Measurements from ENCODE around the gene ECD.

The ECD gene

GRCh38 chr10:73167783-73168464 lies at the start of gene ECD, which contains the start of gene FAM149B1:
Gene ECD, minus strand, starts transcription at chr10:73168008. Its CDS starts 4,071 bp downstream, at chr10:73163937.
Gene FAM149B1, plus strand, starts transcription at chr10:73168119. Its CDS starts 221 bp downstream, at chr10:73168340.
- peak; percentile 86 for DNase-seq (ENCODE audit: low read depth)

- DNase-seq (ENCODE audit: low read depth): no peak
Observed at GRCh38 chr10:73215749-73216148, 47.9 kb upstream of the ECD start.

- no peak for DNase-seq (ENCODE audit: low read depth)
Observed at GRCh38 chr10:73211106-73211811, 43.5 kb upstream of the ECD start.

DNA sequence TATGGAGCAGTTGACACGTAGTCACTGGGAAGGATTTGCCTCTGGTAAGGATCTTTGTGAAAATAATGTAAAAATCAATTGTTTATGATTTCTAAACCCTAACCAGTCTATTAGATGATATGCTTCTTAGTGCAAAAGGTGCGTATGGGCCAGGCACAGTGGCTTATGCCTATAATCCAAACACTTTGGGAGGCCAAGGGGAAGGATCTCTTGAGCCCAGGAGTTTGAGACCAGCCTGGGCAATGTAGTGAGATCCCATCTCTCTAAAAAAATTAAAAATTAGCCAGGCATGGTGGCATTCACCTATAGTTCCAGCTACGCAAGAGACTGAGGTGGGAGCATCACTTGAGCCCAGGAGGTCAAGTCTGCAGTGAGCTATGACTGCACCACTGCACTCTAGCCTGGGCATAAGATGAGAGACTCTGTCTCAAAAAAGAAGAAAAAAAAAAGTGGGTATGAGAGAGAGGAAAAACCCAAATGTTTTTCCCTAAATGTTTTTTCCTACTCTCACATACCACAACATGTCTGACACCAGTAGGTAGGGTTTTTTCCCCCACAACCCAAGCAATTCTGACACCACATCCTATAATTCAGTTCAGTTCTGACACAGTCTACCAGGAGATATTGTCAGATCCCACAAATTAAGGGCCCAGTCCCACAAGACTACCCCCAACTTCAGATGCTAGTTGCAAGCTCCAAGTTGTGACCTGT lies 42.7 kb upstream of the ECD start:
- DNase-seq (ENCODE audit: low read depth): no peak

GRCh38 chr10:73209705-73210104 lies 41.9 kb upstream of the ECD start:
- no peak for DNase-seq (ENCODE audit: low read depth)

- no peak for DNase-seq (ENCODE audit: low read depth)
Observed at GRCh38 chr10:73207883-73208282, 40.1 kb upstream of the ECD start.

- no peak for DNase-seq (ENCODE audit: low read depth)
Observed at GRCh38 chr10:73206385-73206784, 38.6 kb upstream of the ECD start.

- no peak for DNase-seq (ENCODE audit: low read depth)
Observed at GRCh38 chr10:73205890-73206289, 38.1 kb upstream of the ECD start.

GRCh38 chr10:73205081-73205480 lies 37.3 kb upstream of the ECD start:
- DNase-seq (ENCODE audit: low read depth): no peak

DNA sequence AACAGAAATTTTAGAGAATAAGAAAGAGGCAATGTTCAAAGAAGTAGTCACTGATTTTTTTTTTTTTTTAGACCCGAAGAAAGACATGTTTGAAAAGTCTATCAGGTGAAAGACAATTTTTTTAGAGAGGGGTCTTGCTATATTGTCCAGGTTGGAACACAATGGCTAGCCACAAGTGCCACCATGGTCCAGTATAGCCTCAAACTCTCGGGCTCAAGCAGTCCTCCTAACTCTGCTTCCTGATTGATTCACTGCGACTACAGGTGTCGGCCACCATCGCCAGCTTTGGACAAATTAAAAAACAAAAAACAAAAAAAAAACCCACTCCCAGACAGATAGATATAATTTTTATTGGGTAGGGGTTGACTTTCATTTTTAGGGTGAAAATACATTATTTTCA lies 22.4 kb upstream of the ECD start:
- DNase-seq (ENCODE audit: low read depth): no peak

DNA sequence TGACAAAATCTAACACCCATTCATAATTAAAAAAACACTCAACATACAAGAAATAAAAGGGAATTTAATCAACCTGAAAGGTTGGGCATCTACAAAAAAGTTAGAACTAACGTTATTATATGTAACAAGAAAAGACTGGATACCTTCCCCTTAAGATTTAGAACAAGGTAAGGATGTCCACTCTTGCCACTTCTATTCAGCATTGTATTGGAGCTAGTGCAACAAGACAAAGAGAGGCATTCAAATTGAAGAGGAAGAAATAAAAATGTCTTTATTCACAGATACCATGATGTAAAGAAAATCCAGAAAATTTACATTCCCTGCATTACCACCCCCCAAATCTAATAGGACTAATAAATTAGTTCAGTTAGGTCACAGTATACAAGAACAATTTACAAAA lies 18.5 kb upstream of the ECD start:
- no peak for DNase-seq (ENCODE audit: low read depth)

GRCh38 chr10:73183667-73184281 lies 16.0 kb upstream of the ECD start:
- DNase-seq (ENCODE audit: low read depth): no peak

DNA sequence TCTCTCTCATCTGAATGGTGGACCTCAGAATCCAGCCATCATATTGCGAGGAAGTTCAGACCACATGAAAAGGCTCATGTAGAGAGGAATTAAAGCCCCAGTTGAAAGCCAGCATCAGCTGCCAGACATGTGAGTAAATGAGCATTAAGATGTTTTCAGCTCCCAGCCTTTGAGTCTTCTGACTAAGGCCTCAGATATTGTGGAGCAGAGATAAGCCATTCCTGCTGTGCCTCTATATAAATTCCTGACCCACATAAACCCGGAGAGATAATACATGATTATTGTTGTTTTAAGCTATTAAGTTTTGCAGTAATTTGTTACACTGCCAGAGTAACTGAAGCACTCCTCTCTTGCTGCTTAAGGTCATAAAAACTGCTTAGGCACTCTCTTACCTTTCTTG lies 14.8 kb upstream of the ECD start:
- DNase-seq (ENCODE audit: low read depth): no peak

- no peak for DNase-seq (ENCODE audit: low read depth)
Observed at GRCh38 chr10:73174148-73174925, 6.5 kb upstream of the ECD start.

DNA sequence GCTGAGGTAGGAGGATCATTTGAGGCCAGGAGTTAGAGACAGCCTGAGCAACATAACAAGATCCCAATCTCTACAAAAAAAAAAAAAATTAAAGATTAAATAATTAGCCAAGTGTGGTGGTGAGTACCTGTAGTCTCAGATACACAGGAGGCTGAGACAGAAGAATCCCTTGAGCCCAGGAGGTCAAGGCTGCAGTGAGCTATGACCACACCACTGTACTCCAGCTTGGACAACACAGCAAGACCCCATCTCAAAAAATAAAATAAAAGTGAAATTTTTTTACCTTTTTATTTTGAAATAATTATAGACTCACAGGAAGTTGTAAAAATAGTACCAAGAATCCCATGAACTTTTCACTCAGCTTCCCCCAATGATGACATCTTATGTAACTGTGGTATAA lies 5.1 kb upstream of the ECD start:
- no peak for DNase-seq (ENCODE audit: low read depth)

GRCh38 chr10:73169320-73169719 lies 1.5 kb upstream of the ECD start:
- no peak for DNase-seq (ENCODE audit: low read depth)

DNA sequence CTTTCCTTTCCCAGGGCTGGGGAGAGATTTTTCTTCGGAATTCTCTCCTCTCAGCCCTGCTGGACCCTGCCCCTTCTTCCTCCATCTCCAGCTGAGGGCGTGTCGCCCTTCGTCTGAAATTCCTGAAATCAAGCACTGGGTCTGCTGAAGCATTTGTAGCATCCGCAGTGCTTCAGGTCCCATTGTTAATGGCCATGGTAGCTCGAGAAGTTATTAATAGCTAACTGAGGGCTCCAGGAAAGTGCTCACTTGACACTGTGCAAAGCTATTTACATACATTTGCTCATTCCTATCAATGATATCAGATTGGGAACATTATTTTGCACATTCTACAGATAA lies 626 bp upstream of the ECD start:
- no peak for DNase-seq (ENCODE audit: low read depth)

DNA sequence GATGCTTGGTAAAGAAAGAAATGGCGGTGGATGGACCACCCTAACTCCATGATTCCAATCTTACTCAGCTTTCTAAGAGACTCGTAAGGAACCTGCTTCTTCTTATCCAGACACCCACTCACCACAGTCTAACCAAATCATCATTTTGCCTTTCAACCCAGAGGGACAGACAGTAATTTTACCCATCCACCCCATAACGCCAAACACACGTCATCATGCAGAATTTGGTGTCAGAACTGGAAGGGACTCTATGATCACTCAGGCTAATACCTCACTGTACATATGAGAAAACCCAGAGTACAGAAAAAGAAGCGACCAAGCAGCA lies 388 bp downstream of the ECD start:
- DNase-seq (ENCODE audit: low read depth): no peak

DNA sequence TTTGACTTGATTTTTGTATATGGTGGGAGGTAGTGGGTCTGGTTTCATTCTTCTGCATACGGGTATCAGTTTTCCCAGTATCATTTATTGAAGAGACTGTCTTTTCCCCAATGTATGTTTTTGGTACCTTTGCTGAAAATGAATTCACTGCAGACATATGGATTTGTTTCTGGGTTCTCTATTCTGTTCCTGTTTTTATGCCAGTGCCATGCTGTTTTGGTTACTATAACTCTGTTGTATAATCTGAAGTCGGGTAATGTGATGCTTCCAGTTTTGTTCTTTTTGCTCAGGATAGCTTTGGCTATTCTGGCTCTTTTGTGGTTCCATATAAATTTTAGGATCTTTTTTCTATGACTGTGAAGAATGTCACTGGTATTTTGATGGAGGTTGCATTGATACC lies 836 bp downstream of the ECD start:
- DNase-seq (ENCODE audit: low read depth): no peak

DNA sequence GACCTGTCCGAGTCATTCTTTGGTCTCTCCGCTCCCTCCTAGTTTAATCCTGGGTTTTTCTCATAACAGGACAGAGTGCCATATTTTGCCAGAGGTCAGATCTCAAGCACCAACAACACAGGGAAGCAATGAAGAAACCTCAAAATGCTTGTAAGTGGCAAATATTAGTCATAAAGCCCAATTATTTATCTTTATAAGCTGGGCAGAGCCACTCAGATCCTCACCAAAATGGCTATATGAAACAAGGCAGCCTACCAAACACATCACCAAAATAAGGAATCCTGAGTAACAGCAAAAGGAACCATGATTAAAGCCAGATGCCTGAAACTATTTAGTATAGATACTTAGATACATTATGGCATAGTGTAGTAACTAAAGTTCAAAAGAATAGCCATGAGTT lies 4.7 kb downstream of the ECD start:
- no peak for DNase-seq (ENCODE audit: low read depth)

DNA sequence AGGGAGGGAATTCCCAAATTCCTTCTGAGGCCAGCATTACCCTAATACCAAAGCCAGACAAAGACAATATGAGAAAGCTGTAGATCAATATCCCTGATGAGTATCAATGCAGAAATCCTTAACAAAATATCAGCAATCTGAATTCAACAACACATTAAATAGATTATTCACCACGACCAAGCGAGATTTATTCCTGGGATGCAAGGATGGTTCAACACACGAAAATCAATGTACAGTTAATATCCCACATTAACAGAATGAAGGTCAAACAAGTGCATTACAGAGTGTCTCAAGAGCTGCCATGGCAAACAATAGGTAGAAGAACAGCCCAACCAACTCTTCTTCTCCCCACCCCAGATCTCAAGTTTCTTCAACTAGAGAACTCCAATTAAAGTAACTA lies 6.1 kb downstream of the ECD start:
- no peak for DNase-seq (ENCODE audit: low read depth)

DNA sequence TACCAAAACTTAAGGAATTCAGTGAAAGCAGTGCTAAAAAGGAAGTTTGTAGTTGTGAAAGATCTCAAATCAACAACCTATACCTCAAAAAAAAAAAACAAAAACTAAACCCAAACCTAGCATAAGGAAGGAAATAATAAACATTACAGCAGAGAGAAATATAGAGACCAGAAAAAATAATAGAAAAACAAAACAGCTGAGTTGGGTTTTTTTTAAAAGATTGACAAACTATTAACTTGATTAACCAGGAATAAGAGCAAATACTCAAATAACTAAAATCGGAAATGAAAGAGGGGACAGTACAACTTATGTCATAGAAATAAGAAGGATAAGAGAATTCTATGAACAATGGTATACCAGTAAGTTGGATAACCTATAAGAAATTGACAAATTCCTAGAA lies 6.7 kb downstream of the ECD start:
- DNase-seq (ENCODE audit: low read depth): no peak

Measured in stimulated activated CD8-positive, alpha-beta memory T cell treated with anti-CD3 and anti-CD28 coated beads, Interleukin-12 subunit alpha, Interleukin-12 subunit beta, amount 100 ng/mL, for 1 hour (primary cell).